KOPT-K1 (cell line): ENCODE results near the gene TRIM28.
A peak's percentile ranks its signal among the peaks of the same experiment; 100 is the strongest.
"Not testable (repeated sequence)": the region's sequence is repeated elsewhere in the genome, so short reads cannot be mapped to it uniquely, and the experiment has no call there.

Source experiments
- H3K27ac ChIP-seq: fragments of 200-600 bp; sonication (generic); 2 replicates; pipeline ENCODE4 v1.5.1; 2016; ENCODE audit warnings: antibody characterized with exemption, mild to moderate bottlenecking, low read depth, low read length; ENCODE audit not compliant: poor library complexity, severe bottlenecking
- H3K36me3 ChIP-seq: fragments of 200-600 bp; sonication (generic); 2 replicates; pipeline ENCODE4 v1.5.1; 2017; ENCODE audit warnings: antibody characterized with exemption, mild to moderate bottlenecking, low read length, moderate library complexity; ENCODE audit not compliant: insufficient read depth
- H3K9me3 ChIP-seq: fragments of 200-600 bp; sonication (generic); 2 replicates; pipeline ENCODE4 v1.5.1; 2017; ENCODE audit warnings: antibody characterized with exemption, low read length, mild to moderate bottlenecking; ENCODE audit not compliant: insufficient read depth, poor library complexity, severe bottlenecking

TRIM28 gene

GRCh38 chr19:58572026-58572817, 28.4 kb downstream of the TRIM28 start:
- Histone ChIP-seq H3K36me3 (peaks cover 33% of the 10 kb centered on the region), H3K27ac (peak overlapping the region; percentile 94), H3K9me3 (no peaks in the 10 kb centered on the region)

GRCh38 chr19:58572818-58573657, 29.2 kb downstream of the TRIM28 start, which contains the start of gene MZF1:
Gene MZF1, minus strand, starts transcription at chr19:58573335. Its CDS starts 1,946 bp downstream, at chr19:58571389.
- peak within 1 kb of the TSS; percentile 94 for H3K27ac ChIP-seq
- peaks cover 32% of the 10 kb centered on the region for H3K36me3 ChIP-seq
- H3K9me3 ChIP-seq = no peaks in the 10 kb centered on the region

GRCh38 chr19:58573658-58574164, 29.8 kb downstream of the TRIM28 start:
- Histone ChIP-seq H3K9me3 (no peaks in the 10 kb centered on the region), H3K36me3 (peaks cover 29% of the 10 kb centered on the region), H3K27ac (peak overlapping the region; percentile 94)

- peak overlapping the region; percentile 73 for H3K27ac ChIP-seq
- H3K36me3 ChIP-seq = peaks cover 13% of the 10 kb centered on the region
These were observed 31.5 kb downstream of the TRIM28 start for GRCh38 chr19:58575183-58576041.

GRCh38 chr19:58577581-58577980, 33.7 kb downstream of the TRIM28 start:
- H3K27ac ChIP-seq, H3K9me3 ChIP-seq: not testable (repeated sequence)
- H3K36me3 ChIP-seq = peaks cover 12% of the 10 kb centered on the region; the same call in 1 of the 2 replicates

More at GRCh38 chr19:58575183-58576041, 31.5 kb downstream of the TRIM28 start:
- no peaks in the 10 kb centered on the region for H3K9me3 ChIP-seq

GRCh38 chr19:58578012-58578925, 34.4 kb downstream of the TRIM28 start:
- no peaks in the 10 kb centered on the region for H3K9me3 ChIP-seq
- no peak overlapping the region for H3K27ac ChIP-seq
- peaks cover 19% of the 10 kb centered on the region; the same call in 1 of the 2 replicates for H3K36me3 ChIP-seq

DNA sequence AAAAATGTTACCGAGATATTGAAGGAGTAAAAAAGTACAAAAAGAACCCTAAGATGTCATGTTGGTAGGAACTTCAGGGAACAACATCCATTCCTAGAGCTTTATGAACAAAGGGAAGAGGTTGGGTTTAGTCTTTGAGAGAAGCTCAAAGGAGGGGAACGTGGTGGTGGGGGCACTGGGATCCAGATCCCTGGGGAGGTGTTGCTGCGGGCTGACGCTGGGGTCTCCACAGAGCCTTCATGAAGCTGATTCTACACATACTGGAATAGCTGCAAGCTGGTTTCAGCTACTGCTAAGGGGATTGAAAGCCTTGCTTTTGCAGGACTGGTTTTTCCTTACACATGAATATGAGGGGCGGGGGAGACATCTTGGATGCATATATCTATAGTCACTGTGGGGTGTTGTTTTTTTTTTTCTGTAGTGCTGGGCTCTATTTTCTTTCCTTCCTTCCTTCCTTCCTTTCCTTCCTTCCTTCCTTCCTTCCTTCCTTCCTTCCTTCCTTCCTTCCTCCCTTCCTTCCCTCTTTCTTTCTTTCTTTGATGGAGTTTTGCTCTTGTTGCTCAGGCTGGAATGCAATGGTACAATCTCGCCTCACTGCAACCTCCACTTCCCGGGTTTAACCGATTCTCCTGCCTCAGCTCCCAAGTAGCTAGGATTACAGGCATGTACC, 35.7 kb downstream of the TRIM28 start:
- H3K9me3 ChIP-seq = no peaks in the 10 kb centered on the region
- H3K27ac ChIP-seq = no peak overlapping the region
- H3K36me3 ChIP-seq = peaks cover 25% of the 10 kb centered on the region; the same call in 1 of the 2 replicates

- Histone ChIP-seq H3K9me3 (no peaks in the 10 kb centered on the region), H3K36me3 (peaks cover 25% of the 10 kb centered on the region; the same call in 1 of the 2 replicates), H3K27ac (peak overlapping the region; percentile 37)
These were observed 37.6 kb downstream of the TRIM28 start for GRCh38 chr19:58581227-58582141.

- Histone ChIP-seq H3K9me3 (no peaks in the 10 kb centered on the region), H3K36me3 (peaks cover 25% of the 10 kb centered on the region; the same call in 1 of the 2 replicates), H3K27ac (no peak overlapping the region)
These were observed 39.1 kb downstream of the TRIM28 start for GRCh38 chr19:58582985-58583384.

DNA sequence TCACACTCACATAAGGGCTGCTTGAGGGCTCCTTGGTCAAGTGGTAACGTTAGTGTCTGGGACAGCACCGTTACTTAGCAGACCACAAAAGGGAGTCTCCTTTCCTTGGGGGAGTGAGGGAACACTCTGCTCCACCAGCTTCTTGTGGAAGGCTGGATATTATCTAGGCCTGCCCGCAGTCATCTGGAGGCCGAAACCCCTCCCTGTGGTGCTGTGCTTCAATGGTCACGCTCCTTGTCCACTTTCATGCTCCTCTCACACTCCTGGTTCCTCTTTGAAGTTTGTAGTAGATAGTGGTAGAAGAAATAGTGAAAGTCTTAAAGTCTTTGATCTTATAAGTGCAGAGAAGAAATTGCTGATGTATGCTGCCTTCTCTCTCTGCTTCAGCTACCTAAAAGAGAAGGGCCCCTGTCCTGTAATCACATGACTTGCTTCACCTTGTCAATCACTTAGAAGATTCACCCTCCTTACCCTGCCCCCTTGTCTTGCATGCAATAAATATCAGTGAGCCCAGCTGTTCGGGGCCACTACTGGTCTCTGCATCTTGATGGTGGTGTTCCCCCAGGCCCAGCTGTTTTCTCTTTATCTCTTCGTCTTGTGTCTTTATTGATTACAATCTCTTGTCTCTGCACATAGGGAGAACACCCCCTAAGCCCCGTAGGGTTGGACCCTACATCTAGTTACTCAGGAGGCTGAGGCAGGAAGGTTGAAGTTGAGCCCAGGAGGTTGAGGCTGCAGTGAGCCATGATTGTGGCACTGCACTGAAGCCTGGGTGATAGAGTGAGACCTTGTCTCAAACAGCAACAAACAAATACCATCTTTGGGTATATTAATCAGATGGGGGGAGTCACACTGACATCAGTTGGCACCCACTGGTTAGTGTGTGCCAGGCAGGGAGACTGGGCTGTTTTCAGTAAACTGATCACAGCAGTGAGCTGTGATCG, 40.9 kb downstream of the TRIM28 start:
- Histone ChIP-seq H3K27ac (no peak overlapping the region), H3K9me3 (no peaks in the 10 kb centered on the region), H3K36me3 (peaks cover 25% of the 10 kb centered on the region; the same call in 1 of the 2 replicates)

DNA sequence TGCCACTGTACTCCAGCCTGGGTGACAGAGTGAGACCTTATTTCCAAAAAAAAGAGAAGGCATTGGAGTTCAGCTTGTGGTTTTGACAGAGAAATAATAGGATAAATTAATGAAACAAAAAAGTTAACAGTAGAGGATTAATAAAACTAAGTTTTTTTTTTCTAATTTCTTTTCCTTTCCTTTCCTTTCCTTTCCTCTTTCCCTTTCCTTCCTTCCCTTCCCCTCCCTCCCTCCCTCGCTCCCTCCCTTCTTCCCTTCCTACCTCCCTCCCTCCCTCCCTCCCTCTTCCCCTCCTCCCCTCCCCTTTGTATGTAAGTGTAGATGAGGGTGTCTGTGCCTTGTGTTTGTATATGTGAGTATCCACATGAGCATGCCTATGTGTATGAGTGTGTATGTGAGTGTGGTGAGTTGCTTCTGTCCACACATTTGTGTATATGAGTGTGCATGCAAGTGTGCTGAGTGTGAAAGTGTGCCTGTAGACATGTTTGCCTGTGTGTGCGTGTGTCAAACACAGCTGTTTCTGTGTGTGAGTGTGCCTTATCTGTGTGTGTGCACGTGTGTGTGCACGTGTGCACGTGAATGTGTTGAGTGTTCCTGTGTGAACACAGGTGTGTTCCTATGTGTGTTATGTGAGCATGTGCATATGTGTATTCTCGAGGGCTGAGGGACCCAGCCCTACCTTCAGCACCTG, 41.7 kb downstream of the TRIM28 start:
- Histone ChIP-seq H3K9me3 (no peaks in the 10 kb centered on the region), H3K27ac (no peak overlapping the region), H3K36me3 (peaks cover 25% of the 10 kb centered on the region; the same call in 1 of the 2 replicates)
